Adrenal gland (tissue), 5 donors: Measurements from ENCODE around the gene INO80.

ENCODE experiments used
- CTCF ChIP-seq, 6 experiments: fragments of 450-650 bp in 4 of 6; fragments of 200-600 bp in 2 of 6; sonication (generic) in 1 of 6; IDR thresholded peaks; 1 replicate in 5 of 6; 2 replicates in 1 of 6; pipeline versions ENCODE4 v1.5.1 to v1.8.0; 2016 to 2021; ENCODE audit warnings: antibody characterized with exemption in 6 of 6, mild to moderate bottlenecking in 2 of 6, moderate library complexity in 1 of 6
- POLR2A ChIP-seq, 2 donors: fragments of 450-650 bp; IDR thresholded peaks; one replicate each; pipeline ENCODE4 v1.6.1; 2017; ENCODE audit warnings: antibody characterized with exemption in 2 of 2, mild to moderate bottlenecking in 2 of 2, moderate library complexity in 1 of 2
- donor health status: DM: no; HTN: no; CAD: no.

- TF ChIP-seq CTCF (IDR thresholded peaks at IDR 0.05): no peak
- TF ChIP-seq POLR2A (IDR thresholded peaks at IDR 0.05): no peak
Measured at GRCh38 chr15:40990789-40991188, 125.3 kb downstream of the INO80 start.
